NB4 (cell line): Measurements from ENCODE around the gene SYNGR3.

Experiments
- POLR2A ChIP-seq: IDR thresholded peaks from 2 replicates; pipeline ENCODE4 v1.6.1; 2011; ENCODE audit warnings: mild to moderate bottlenecking; ENCODE audit not compliant: insufficient read length; ENCODE audit errors: extremely low read depth
- TF ChIP-seq, protein P1 (sequence below): IDR thresholded peaks from one replicate; pipeline ENCODE4 v1.5.1; 2012; ENCODE audit warnings: low read depth, low read length
- TF ChIP-seq, protein P2 (sequence below): IDR thresholded peaks from 2 replicates; pipeline ENCODE4 v1.6.1; 2011; ENCODE audit warnings: low read depth, low read length

DNA sequence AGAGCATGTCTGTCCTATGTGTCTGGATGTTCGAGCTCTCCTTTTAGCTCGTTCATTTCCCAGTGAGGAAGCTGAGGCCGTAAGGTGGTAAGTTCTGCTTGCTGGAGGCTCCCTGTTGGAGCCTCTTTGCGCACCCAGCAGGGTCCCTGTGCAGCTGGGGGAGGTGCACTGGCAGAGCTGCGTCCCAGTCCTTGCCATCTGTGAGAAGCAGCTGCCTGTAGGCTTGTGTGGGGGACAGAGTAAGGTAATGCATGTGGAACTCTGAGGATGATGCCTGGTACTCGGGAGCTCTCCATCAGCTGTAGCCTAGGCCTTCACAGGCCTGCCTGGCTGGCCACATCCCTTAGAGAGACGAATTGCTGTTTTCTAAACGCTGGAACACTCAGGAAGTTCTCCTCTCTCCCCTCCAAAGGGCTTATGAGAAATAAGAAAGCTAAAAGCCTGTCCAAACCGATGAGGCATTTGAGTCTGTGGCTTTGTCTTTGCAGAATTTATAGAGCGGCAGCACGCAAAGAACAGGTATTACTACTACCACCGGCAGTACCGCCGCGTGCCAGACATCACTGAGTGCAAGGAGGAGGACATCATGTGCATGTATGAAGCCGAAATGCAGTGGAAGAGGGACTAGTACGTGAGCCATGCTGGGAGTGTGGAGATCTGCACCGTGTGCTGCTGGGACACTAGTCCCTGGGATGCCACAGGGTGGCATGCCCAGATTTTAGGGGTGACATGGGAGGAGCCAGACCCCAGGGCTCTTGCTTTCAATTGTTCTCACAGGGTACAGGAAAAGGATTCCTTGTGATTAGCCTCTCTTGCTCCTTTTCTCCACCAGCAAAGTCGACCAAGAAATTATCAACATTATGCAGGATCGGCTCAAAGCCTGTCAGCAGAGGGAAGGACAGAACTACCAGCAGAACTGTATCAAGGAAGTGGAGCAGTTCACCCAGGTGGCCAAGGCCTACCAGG lies 28.8 kb upstream of the SYNGR3 start:
- TF ChIP-seq, protein P1, sequence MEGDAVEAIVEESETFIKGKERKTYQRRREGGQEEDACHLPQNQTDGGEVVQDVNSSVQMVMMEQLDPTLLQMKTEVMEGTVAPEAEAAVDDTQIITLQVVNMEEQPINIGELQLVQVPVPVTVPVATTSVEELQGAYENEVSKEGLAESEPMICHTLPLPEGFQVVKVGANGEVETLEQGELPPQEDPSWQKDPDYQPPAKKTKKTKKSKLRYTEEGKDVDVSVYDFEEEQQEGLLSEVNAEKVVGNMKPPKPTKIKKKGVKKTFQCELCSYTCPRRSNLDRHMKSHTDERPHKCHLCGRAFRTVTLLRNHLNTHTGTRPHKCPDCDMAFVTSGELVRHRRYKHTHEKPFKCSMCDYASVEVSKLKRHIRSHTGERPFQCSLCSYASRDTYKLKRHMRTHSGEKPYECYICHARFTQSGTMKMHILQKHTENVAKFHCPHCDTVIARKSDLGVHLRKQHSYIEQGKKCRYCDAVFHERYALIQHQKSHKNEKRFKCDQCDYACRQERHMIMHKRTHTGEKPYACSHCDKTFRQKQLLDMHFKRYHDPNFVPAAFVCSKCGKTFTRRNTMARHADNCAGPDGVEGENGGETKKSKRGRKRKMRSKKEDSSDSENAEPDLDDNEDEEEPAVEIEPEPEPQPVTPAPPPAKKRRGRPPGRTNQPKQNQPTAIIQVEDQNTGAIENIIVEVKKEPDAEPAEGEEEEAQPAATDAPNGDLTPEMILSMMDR, result no peak
- TF ChIP-seq POLR2A, result no peak
- TF ChIP-seq, protein P2, sequence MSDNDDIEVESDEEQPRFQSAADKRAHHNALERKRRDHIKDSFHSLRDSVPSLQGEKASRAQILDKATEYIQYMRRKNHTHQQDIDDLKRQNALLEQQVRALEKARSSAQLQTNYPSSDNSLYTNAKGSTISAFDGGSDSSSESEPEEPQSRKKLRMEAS, result no peak
